Vagina (tissue), 2 donors: Measurements from ENCODE around the gene ZNF318.

ENCODE experiments used
- CTCF ChIP-seq, 3 experiments: fragments of 450-650 bp in 2 of 3; fragments of 200-600 bp in 1 of 3; sonication (generic) in 1 of 3; IDR thresholded peaks; one replicate each; pipeline ENCODE4 v1.5.1; 2017 to 2019; ENCODE audit warnings: antibody characterized with exemption in 3 of 3, mild to moderate bottlenecking in 2 of 3, moderate library complexity in 2 of 3
- POLR2AphosphoS5 ChIP-seq, 2 donors: sonication (generic); formaldehyde crosslinking; IDR thresholded peaks; one replicate each; pipeline ENCODE4 v1.9.0; 2017; ENCODE audit warnings: antibody characterized with exemption in 2 of 2, mild to moderate bottlenecking in 2 of 2, low read depth in 1 of 2; ENCODE audit not compliant: insufficient read depth in 1 of 2

DNA sequence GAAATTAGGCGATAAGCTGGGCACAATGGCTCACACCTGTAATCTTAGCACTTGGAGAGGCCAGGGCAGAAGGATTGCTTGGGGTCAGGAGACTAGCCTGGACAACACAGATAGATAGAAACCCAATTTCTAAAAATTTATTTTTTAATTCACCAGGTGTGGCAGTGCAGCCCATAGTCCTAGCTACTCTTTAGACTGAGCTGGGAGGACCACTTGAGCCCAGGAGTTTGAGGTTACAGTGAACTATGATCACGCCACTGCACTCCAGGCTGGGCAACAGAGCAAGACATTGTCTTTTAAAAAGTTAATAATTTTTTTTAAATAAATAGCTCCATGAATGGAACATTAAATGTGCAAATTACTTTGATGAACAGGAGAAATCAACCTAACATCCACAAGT lies 8.2 kb downstream of the ZNF318 start:
- no peak for TF ChIP-seq POLR2AphosphoS5 (IDR thresholded peaks at IDR 0.05; ENCODE audit: insufficient read depth in 1 of 2, low read depth in 1 of 2)
- TF ChIP-seq CTCF (IDR thresholded peaks at IDR 0.05) = no peak
